Germinal center (tissue), 1 donor: Measurements from ENCODE around the gene SLC9A8.
"Not testable (repeated sequence)": the region's sequence is repeated elsewhere in the genome, so short reads cannot be mapped to it uniquely, and the experiment has no call there.

ENCODE experiments used
- DNase-seq: peaks from one replicate; pipeline ENCODE4 v3.0.0; 2012; ENCODE audit warnings: mixed read lengths, low spot score

SLC9A8 gene

GRCh38 chr20:49812507-49813304, at the start of gene SLC9A8:
SLC9A8 (plus strand) TSS chr20:49812828; CDS start chr20:49812923, 95 bp downstream.
- peak; percentile 85 for DNase-seq

DNA sequence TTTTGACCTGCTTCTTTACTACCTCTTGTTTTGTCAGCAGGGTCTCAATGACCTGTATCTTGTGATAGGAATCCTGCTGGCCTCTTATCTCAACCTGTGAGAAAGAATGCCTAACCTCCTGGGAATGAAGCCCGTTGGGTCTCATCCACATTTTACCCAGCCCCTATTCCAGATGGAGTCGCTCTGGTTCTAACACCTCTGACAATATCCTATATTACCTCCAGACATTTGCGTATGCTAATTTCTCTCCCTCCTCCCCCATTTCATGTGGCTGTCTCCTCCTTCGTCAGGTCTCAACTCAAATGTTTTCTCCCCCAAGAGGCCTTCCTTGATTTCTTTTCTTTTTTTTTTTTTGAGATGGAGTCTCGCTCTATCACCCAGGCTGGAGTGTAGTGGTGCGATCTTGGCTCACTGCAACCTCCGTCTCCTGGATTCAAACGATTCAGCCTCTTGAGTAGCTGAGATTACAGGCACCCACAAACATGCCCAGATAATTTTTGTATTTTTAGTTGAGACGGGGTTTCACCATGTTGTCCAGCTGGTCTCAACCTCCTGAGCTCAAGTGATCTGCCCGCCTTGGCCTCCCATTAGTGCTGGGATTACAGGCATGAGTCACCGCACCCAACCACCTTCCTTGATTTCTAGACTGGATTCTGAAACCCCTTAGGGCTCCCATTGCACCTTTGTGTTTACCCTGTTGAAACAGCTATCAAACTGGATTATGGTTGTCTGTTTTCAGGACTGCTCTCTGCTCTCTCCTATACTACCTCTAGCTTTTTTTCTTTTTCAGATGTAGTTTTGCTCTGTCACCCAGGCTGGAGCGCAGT, 49.5 kb upstream of the SLC9A8 start:
- DNase-seq: no peak

DNA sequence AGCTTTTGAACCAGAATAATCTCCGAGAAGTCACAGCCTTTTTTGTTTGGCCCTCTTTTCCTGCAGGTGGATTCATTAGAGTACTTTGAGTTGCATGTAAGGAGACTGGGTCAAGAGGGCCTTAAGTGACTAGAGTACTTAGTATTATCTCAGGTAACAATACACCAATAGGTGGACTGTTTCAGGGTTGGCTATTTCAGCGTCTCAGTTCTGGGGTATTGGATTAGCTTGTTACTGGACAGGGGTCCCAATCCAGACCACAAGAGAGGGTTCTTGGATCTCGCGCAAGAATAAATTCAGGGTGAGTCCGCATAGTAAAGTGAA, 47.3 kb upstream of the SLC9A8 start:
- no peak for DNase-seq

GRCh38 chr20:49765846-49766541, 46.6 kb upstream of the SLC9A8 start:
- DNase-seq: no peak

DNA sequence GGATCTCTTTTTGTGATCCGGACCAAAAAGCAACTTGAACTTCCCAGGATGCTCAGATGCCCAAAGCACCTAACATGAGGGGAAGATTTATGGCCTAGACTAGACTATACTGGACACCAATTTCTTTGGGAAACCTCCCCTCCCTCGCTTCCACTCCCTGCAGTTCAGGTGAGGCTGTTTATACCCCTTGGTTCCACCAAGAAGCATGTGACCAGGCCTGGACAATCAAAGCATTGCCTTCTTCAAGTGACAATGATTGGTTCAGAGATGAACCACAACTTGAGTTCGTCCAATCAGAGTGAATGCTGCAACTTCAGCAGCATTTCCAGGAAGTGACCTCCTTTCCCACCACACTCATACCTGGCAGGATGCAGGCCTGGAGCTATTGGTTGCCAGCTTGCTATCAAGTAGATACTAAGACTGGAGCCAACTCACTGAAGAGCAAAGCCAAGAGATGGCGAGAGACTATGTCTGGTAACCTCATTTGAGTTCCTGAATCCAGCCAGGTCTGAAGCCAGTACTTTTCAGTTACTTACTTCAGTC, 45.6 kb upstream of the SLC9A8 start:
- no peak for DNase-seq

DNA sequence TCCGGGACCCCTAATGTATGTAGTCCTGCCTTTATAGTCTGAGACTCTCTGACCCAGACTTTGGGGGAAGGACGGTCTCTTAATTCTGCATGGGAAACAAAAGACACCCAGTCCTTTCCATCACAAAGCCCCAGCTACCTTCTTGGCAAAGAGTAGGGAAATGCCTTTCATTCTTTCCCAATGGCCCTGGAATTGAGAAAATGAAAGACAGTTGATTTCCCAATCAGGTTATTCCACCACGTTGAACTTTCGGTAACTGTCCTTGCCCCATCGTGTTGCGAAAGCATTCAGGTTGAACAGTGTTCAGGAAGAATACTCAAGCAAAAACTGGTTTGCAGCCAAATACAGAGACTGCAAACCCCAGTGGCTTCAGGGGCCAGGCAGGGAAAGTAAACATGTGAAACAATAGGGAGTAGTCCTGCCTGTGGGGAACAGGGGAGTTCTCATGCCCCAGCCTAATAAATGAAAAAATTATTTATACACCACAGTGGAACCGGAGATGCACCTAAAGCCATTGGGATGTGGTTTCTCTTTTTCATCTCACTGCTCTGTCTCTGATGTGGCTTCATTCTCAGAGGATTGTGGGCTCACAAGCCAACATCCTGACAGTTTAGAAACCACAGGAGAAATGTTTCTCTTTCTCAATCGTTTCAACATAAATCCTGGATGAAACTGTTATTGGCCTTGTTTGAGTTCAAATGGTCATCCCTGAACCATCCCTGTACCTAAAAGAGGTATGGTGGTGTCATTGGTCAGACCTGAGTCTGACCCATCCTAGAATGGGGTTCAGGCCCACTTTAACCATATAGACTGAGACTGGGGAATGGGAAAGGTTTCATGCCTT, 44.2 kb upstream of the SLC9A8 start:
- DNase-seq: no peak

- DNase-seq: no peak
Observed at GRCh38 chr20:49769048-49769581, 43.5 kb upstream of the SLC9A8 start.

DNA sequence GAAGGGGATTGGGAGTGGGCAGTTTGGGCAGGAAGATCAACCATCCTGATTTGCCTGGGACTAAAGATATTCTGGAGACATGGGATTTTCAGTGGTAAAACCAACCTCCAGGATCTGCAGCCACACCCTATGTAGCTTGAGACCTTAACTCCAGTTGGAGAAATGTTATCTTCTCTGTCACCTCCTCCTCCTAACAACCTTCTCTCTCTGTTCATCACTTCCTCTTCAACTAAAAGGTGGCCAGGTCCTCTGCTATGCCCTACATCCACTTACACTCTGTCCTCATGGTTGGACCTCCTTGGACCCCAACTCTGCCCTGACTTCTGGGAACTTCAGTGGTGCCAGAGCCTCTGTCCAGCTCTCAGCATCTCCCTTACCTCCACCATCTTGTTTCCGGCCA, 42.0 kb upstream of the SLC9A8 start:
- DNase-seq: no peak

DNA sequence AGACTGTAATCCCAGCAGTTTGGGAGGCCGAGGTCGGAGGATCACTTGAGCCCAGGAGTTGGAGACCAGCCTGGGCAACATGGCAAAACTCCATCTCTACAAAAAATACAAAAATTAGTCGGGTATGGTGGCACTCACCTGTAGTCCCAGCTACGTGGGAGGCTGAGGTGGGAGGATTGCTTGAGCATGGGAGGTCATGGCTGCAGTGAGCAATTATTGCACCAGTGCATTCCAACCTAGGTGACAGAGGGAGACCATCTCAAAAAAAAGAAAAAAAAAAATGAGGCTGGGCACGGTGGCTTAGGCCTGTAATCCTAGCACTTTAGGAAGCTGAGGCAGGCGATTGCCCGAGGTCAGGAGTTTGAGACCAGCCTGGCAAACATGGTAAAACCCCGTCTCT, 38.4 kb upstream of the SLC9A8 start:
- DNase-seq: not testable (repeated sequence)

DNA sequence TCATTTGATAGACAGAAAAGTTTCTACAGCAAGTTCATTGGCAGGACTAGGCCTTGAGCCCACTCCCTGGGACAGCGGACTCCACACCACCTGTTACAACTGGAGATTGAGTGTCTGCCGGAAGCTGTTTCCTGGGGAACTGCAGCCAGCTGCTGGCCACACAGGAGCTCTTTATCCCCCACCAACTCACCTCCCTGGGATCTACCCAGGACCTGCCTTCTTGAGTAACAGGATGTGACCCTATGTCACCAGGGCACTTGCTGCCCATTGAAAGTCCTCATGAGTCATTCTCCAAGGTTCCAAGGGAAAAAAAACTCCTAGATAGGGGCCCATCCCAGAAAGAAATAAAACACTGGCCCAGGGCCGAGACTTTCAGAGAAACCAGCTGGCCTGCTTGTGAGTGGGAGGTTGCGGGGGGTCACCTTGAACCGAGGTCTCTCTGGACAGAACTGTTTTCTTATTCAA, 37.4 kb upstream of the SLC9A8 start:
- no peak for DNase-seq

GRCh38 chr20:49779972-49780371, 32.7 kb upstream of the SLC9A8 start:
- no peak for DNase-seq

- DNase-seq: no peak
Observed at GRCh38 chr20:49781676-49782075, 31.0 kb upstream of the SLC9A8 start.

DNA sequence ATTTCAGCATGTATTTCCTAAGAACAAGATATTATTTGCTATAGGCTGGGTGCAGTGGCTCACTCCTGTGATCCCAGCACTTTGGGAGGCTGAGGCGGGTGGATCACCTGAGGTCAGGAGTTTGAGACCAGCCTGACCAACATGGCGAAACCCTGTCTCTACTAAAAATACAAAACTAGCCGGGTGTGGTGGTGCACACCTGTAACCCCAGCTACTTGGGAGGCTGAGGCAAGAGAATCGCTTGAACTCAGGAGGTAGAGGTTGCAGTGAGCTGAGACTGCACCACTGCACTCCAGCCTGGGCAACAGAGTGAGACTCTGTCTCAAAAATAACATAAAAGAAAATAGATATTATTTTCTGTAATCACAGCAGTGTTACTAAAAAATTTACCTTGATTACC, 30.2 kb upstream of the SLC9A8 start:
- not testable (repeated sequence) for DNase-seq

DNA sequence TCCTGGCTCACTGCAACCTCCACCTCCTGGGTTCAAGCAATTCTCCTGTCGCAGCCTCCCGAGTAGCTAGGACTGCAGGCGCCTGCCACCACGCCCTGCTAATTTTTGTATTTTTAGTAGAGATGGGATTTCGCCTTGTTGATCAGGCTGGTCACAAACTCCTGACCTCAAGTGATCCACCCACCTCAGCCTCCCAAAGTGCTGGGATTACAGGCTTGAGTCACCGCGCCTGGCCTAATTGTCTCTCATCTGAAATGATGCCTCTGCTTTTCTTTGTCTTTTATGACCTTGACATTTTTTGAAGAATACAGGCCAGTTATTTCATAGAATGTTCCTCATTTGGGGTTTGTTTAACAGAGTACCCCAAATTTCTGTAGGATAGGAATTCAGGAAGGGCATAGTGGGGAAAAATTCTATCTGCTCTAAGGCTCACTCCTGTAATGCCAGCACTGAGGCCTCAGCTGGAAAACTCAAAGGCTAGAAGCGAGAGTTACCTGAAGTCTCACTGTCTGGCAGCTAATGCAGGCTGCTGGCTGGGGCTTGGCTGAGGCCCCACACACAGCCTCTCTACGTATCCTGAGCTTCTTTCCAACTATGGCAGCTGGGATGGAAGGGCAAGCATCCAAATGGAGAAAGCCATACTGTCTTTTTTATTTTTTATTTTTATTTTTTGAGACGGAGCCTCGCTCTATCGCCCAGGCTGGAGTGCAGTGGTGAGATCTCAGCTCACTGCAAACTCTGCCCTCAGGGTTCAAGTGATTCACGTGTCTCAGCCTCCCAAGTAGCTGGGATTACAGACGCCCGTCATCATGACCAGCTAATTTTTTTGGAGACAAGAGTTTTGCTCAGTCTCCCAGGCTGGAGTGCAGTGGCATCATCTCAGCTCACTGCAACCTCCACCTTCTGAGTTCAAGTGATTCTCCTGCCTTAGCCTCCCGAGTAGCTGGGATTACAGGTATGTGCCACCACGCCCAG, 29.3 kb upstream of the SLC9A8 start:
- DNase-seq: not testable (repeated sequence)

GRCh38 chr20:49784291-49784690, 28.3 kb upstream of the SLC9A8 start:
- no peak for DNase-seq

GRCh38 chr20:49785149-49785851, 27.3 kb upstream of the SLC9A8 start:
- DNase-seq: no peak

GRCh38 chr20:49785852-49786175, 26.8 kb upstream of the SLC9A8 start:
- peak; percentile 26 for DNase-seq

DNA sequence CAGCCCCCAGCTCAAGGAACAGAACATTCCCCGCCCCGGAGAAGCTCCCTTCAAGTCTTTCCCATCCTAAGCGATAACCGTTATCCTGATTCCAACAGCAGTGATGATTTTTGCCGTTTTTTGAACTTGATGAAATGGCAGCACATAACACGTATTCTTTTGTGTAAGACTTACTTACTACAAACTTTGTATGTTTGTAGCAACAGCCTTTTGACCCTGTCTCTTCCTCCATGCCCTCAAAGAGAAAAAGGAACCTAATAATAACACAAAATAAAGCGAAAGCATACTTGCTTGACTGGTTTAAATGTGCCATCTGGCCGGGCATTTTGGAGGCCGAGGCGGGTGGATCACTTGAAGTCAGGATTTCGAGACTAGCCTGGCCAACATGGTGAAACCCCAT, 26.4 kb upstream of the SLC9A8 start:
- peak; percentile 21 for DNase-seq

- DNase-seq: no peak
Observed at GRCh38 chr20:49786668-49787370, 25.8 kb upstream of the SLC9A8 start.
